Measurements from ENCODE around the gene IGHMBP2. TPM values are rescaled to one million over a fixed set of nuclear protein-coding genes. Genes with fewer than 3 reads are reported as not detected.

Gene IGHMBP2
- total RNA-seq, 4 donors from 2014 or later, result 18.6 to 33.3 (median 30.5) TPM

GRCh38 chr11:68941324-68942094 lies 37.8 kb downstream of the IGHMBP2 start:
- no peak overlapping the region for H3K4me3 ChIP-seq (ENCODE audit: low read depth, poor library complexity, severe bottlenecking)
- TF ChIP-seq, protein P1, sequence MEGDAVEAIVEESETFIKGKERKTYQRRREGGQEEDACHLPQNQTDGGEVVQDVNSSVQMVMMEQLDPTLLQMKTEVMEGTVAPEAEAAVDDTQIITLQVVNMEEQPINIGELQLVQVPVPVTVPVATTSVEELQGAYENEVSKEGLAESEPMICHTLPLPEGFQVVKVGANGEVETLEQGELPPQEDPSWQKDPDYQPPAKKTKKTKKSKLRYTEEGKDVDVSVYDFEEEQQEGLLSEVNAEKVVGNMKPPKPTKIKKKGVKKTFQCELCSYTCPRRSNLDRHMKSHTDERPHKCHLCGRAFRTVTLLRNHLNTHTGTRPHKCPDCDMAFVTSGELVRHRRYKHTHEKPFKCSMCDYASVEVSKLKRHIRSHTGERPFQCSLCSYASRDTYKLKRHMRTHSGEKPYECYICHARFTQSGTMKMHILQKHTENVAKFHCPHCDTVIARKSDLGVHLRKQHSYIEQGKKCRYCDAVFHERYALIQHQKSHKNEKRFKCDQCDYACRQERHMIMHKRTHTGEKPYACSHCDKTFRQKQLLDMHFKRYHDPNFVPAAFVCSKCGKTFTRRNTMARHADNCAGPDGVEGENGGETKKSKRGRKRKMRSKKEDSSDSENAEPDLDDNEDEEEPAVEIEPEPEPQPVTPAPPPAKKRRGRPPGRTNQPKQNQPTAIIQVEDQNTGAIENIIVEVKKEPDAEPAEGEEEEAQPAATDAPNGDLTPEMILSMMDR (IDR thresholded peaks at IDR 0.05), result no peak
- TF ChIP-seq POLR2A (IDR thresholded peaks at IDR 0.05), result no peak
- DNase-seq (ENCODE audit: low spot score in 2 of 2), result no peak
- intact Hi-C loops (cut with DNase I; ENCODE audit: low total_unique reads), result no loop called here
- WGBS, 2 donors, result 81 to 91% methylated on average over 12 to 18 of the region's 18 CpGs

DNA sequence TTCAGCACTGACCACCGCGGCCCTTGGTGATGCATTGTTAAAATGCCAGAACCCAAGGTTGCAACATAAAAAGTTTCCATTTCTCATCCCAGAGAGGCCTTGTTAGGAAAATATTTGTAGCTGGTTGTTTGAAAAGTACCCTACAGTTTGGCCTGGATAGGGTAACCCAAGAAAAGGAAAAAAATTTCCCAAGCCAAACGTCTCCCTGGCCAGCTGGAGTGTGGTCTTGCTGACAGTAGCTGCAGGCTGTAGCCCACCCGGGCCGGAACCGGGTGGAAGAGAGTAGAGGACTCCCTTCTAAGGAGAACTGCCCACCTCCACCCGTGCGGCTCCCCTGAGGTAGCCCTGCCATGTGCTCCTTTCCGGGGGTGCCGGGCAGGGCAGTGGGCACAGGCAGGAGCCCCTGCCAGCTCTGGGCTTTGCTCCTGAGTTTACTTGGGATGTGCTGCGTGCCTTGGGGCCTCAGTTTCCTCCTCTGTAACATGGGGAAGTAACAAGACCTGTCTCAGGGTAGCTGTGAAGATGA lies 38.5 kb downstream of the IGHMBP2 start:
- intact Hi-C loops (cut with DNase I; ENCODE audit: low total_unique reads), result no loop called here
- WGBS, 2 donors, result 72 to 76% methylated on average over 11 of the region's 11 CpGs
- H3K4me3 ChIP-seq (ENCODE audit: low read depth, poor library complexity, severe bottlenecking), result no peak overlapping the region
- TF ChIP-seq, protein P1 (IDR thresholded peaks at IDR 0.05), result no peak
- no peak for TF ChIP-seq POLR2A (IDR thresholded peaks at IDR 0.05)
- no peak for DNase-seq (ENCODE audit: low spot score in 2 of 2)

DNA sequence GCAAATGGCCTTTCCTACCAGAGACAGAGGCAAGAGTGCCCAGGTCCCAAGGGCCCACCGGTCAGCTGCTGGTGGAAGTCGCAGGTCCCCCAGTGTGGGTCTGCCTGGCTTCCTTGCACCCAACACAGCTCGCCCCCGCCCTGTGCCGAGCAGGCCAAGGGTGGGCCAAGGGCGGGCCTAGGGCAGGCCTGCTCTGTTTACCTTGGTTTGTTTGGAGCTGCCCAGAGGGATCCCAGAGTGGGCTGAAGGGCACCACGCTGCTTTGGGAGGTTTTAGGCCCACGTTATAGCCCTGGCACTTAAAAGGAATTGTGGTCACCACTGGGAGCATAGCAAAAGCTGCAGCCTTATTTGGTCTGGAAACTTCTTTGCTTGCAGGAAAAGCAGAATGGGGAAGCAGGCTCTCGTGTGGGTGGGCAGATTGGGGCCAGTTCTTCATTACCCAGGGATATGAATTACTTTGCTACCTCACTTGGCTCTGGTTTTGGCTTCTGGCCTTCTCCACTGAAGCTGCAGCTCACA lies 39.1 kb downstream of the IGHMBP2 start:
- no peak overlapping the region for H3K4me3 ChIP-seq (ENCODE audit: low read depth, poor library complexity, severe bottlenecking)
- no peak for TF ChIP-seq POLR2A (IDR thresholded peaks at IDR 0.05)
- TF ChIP-seq, protein P1 (IDR thresholded peaks at IDR 0.05), result no peak
- no peak for DNase-seq (ENCODE audit: low spot score in 2 of 2)
- 46 to 53% methylated on average over 5 to 9 of the region's 9 CpGs for WGBS, 2 donors
- intact Hi-C loops (cut with DNase I; ENCODE audit: low total_unique reads), result no loop called here

DNA sequence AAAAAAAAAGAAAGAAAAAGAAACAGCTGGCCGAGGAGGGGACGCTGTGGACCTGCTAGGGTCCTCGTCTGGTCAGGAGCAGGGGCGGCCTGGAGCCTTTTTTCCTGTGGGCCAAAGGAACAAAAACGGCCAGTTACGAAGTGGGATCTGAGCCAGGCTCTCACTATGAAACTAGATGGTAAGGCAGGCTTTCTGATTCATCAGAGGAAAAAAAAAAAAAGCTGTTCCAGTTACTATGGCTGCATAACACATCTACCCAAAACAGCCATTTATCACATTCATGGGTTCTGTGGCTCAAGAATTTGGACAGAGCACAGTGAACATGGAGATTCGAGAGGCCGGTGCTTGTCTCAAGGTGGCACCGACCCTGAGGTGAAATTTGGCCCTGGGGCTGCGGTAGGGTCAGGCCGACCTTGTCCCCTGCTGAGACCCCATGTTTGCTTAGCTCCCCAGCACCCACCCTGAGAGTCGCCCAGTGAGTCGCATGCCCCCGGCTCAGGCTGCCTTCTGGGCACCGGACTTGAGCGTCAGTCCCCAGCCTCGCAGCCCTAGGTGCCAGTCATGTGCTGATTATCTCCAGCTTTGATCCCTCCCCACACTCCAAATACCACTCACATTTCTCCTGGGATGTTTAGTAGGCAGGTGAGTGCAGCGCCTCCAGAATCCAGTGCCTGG lies 42.9 kb downstream of the IGHMBP2 start:
- intact Hi-C loops (cut with DNase I; ENCODE audit: low total_unique reads), result no loop called here
- 26 to 34% methylated on average over 12 to 18 of the region's 18 CpGs for WGBS, 2 donors
- no peak for TF ChIP-seq POLR2A (IDR thresholded peaks at IDR 0.05)
- TF ChIP-seq, protein P1 (IDR thresholded peaks at IDR 0.05), result no peak
- DNase-seq (ENCODE audit: low spot score in 2 of 2), result no peak
- no peak overlapping the region for H3K4me3 ChIP-seq (ENCODE audit: low read depth, poor library complexity, severe bottlenecking)

GRCh38 chr11:68947151-68947550 lies 43.5 kb downstream of the IGHMBP2 start:
- intact Hi-C loops (cut with DNase I; ENCODE audit: low total_unique reads), result no loop called here
- no peak overlapping the region for H3K4me3 ChIP-seq (ENCODE audit: low read depth, poor library complexity, severe bottlenecking)
- DNase-seq (ENCODE audit: low spot score in 2 of 2), result no peak
- 76 to 85% methylated on average over 11 of the region's 11 CpGs for WGBS, 2 donors
- TF ChIP-seq, protein P1 (IDR thresholded peaks at IDR 0.05), result no peak
